CD4-positive, CD25-positive, alpha-beta regulatory T cell (primary cell): ENCODE measurements around the gene PLXND1. TPM values are rescaled to one million over a fixed set of nuclear protein-coding genes. Genes with fewer than 3 reads are reported as not detected.

Experiments used
- ATAC-seq, 2 donors: fragments of 150-1000 bp; cut with Tn5 transposase; one replicate each; pipeline ENCODE4 v1.10.0; 2021; ENCODE audit warnings: low read depth in 2 of 2, moderate number of reproducible peaks in 2 of 2, moderate library complexity in 1 of 2
- DNase-seq, 3 donors: peaks; one replicate each; pipeline versions ENCODE4 v3.0.0 to v3.0.0-alpha.2; 2012 to 2022; ENCODE audit warnings: mixed read lengths in 1 of 3
- H3K27ac ChIP-seq: one replicate; pipeline ENCODE4 v1.7.0; 2013; ENCODE audit warnings: mild to moderate bottlenecking, low read length; ENCODE audit not compliant: insufficient read depth, poor library complexity, severe bottlenecking
- H3K27me3 ChIP-seq: one replicate; pipeline ENCODE4 v1.7.0; 2013; ENCODE audit warnings: low read length; ENCODE audit not compliant: control insufficient read depth, insufficient read depth
- H3K36me3 ChIP-seq: one replicate; pipeline ENCODE4 v1.7.0; 2013; ENCODE audit warnings: mild to moderate bottlenecking, low read length, moderate library complexity; ENCODE audit not compliant: control insufficient read depth, insufficient read depth
- H3K4me1 ChIP-seq: 2 replicates; pipeline ENCODE4 v1.7.0; 2013; ENCODE audit warnings: mild to moderate bottlenecking, low read length; ENCODE audit not compliant: insufficient read depth, control insufficient read depth, poor library complexity, severe bottlenecking
- H3K4me3 ChIP-seq: one replicate; pipeline ENCODE4 v1.7.0; 2013; ENCODE audit warnings: low read depth, mild to moderate bottlenecking, low read length, moderate library complexity
- H3K9me3 ChIP-seq, 2 experiments: 1 replicate in 1 of 2; 2 replicates in 1 of 2; pipeline ENCODE4 v1.7.0; 2013; ENCODE audit warnings: low read length in 2 of 2, mild to moderate bottlenecking in 1 of 2, moderate library complexity in 1 of 2; ENCODE audit not compliant: control insufficient read depth in 2 of 2
- H3K27ac Mint-ChIP-seq, 3 donors: one replicate each; pipeline ENCODE4 v1.8.0; 2020 to 2022; ENCODE audit warnings: mild to moderate bottlenecking in 3 of 3, mixed read lengths in 3 of 3, moderate library complexity in 2 of 3
- H3K27me3 Mint-ChIP-seq: one replicate; pipeline ENCODE4 v1.8.0; 2022; ENCODE audit warnings: mild to moderate bottlenecking, mixed read lengths
- H3K36me3 Mint-ChIP-seq: one replicate; pipeline ENCODE4 v1.8.0; 2020; ENCODE audit warnings: mixed read lengths
- H3K4me1 Mint-ChIP-seq, 4 donors: one replicate each; pipeline ENCODE4 v1.8.0; 2020 to 2022; ENCODE audit warnings: mixed read lengths in 4 of 4, mild to moderate bottlenecking in 1 of 4
- H3K4me3 Mint-ChIP-seq, 4 donors: one replicate each; pipeline ENCODE4 v1.8.0; 2020 to 2022; ENCODE audit warnings: mild to moderate bottlenecking in 4 of 4, mixed read lengths in 4 of 4, moderate library complexity in 3 of 4
- H3K9me3 Mint-ChIP-seq, 7 donors: one replicate each; pipeline ENCODE4 v1.8.0; 2020 to 2022; ENCODE audit warnings: mixed read lengths in 7 of 7, mild to moderate bottlenecking in 3 of 7, moderate library complexity in 2 of 7
- polyA plus RNA-seq, 4 donors: library from polyadenylated mRNA; unstranded; fragments of 300-500 nt; fragmentation: Illumina TruSeq; gene quantifications; one replicate each; pipeline ENCODE4 v1.2.3, GENCODE V29; 2021
- total RNA-seq: library from RNA; stranded (reverse); gene quantifications from one replicate; pipeline ENCODE4 v1.2.3, GENCODE V29; 2022

PLXND1 gene
- total and polyA plus RNA-seq, 5 donors from 2014 or later: 0.48 to 11.3 (median 0.83) TPM; not detected in 1

GRCh38 chr3:129626744-129627349 lies 20.4 kb upstream of the PLXND1 start:
- peaks cover 0 to 18% (median 6%) of the 10 kb centered on the region in 4 donors for H3K4me1 Mint-ChIP-seq

GRCh38 chr3:129625072-129625874 lies 18.8 kb upstream of the PLXND1 start:
- Mint-ChIP-seq H3K4me1 (peaks cover 0 to 18% (median 6%) of the 10 kb centered on the region in 4 donors), H3K27ac (no peak overlapping the region), H3K27me3 (peaks cover 7% of the 10 kb centered on the region), H3K4me3 (peak overlapping the region; percentile 39 to 88 (median 70)), H3K36me3 (no peaks in the 10 kb centered on the region), H3K9me3 (no peaks in the 10 kb centered on the region)
- H3K4me1 ChIP-seq: peaks cover 21% of the 10 kb centered on the region
- H3K36me3 ChIP-seq: no peaks in the 10 kb centered on the region
- no peak for ATAC-seq
- no peaks in the 10 kb centered on the region for H3K9me3 ChIP-seq
- DNase-seq: no peak
- H3K4me3 ChIP-seq: no peak overlapping the region
- H3K27ac ChIP-seq: no peak overlapping the region
- H3K27me3 ChIP-seq: no peaks in the 10 kb centered on the region

More at GRCh38 chr3:129626744-129627349, 20.4 kb upstream of the PLXND1 start:
- no peaks in the 10 kb centered on the region for H3K36me3 ChIP-seq
- DNase-seq: peak; percentile 32 to 77 (median 47)
- H3K9me3 Mint-ChIP-seq: peaks cover 0 to 3% (median 0%) of the 10 kb centered on the region in 7 donors
- peaks cover 7% of the 10 kb centered on the region for H3K27me3 Mint-ChIP-seq
- peaks cover 21% of the 10 kb centered on the region for H3K4me1 ChIP-seq
- peak; percentile 64 to 73 for ATAC-seq
- no peaks in the 10 kb centered on the region for H3K36me3 Mint-ChIP-seq
- H3K27ac Mint-ChIP-seq: peak overlapping the region in 2 of 3 donors; percentile 80 to 87
- no peaks in the 10 kb centered on the region for H3K27me3 ChIP-seq
- H3K9me3 ChIP-seq: no peaks in the 10 kb centered on the region
- peak overlapping the region; percentile 55 for H3K4me3 ChIP-seq
- H3K27ac ChIP-seq: peak overlapping the region; percentile 51
- peak overlapping the region; percentile 88 to 95 (median 90) for H3K4me3 Mint-ChIP-seq

- no peak overlapping the region for H3K27ac ChIP-seq
- peaks cover 21% of the 10 kb centered on the region for H3K4me1 ChIP-seq
- H3K36me3 ChIP-seq: no peaks in the 10 kb centered on the region
- peak overlapping the region in 2 of 4 donors; percentile 10 to 27 for H3K4me3 Mint-ChIP-seq
- H3K36me3 Mint-ChIP-seq: no peaks in the 10 kb centered on the region
- H3K27ac Mint-ChIP-seq: no peak overlapping the region
- peaks cover 0 to 18% (median 6%) of the 10 kb centered on the region in 4 donors for H3K4me1 Mint-ChIP-seq
- no peaks in the 10 kb centered on the region for H3K27me3 ChIP-seq
- H3K27me3 Mint-ChIP-seq: peaks cover 7% of the 10 kb centered on the region
- ATAC-seq (no peak), DNase-seq (no peak)
- no peaks in the 10 kb centered on the region for H3K9me3 ChIP-seq
- H3K4me3 ChIP-seq: no peak overlapping the region
- H3K9me3 Mint-ChIP-seq: no peaks in the 10 kb centered on the region
Observed at GRCh38 chr3:129624347-129625071, 18.0 kb upstream of the PLXND1 start.

- Histone ChIP-seq H3K36me3 (no peaks in the 10 kb centered on the region), H3K9me3 (no peaks in the 10 kb centered on the region), H3K27ac (no peak overlapping the region), H3K4me3 (no peak overlapping the region), H3K27me3 (no peaks in the 10 kb centered on the region), H3K4me1 (peaks cover 21% of the 10 kb centered on the region)
- Mint-ChIP-seq H3K27ac (no peak overlapping the region), H3K9me3 (no peaks in the 10 kb centered on the region), H3K27me3 (peaks cover 9% of the 10 kb centered on the region), H3K4me3 (peak overlapping the region in 1 of 4 donors; percentile 72), H3K36me3 (no peaks in the 10 kb centered on the region), H3K4me1 (peaks cover 0 to 22% (median 6%) of the 10 kb centered on the region in 4 donors)
- DNase-seq: no peak
- ATAC-seq: no peak
Observed at GRCh38 chr3:129623447-129624118, 17.1 kb upstream of the PLXND1 start.

- peak overlapping the region in 1 of 4 donors; percentile 72 for H3K4me3 Mint-ChIP-seq
- Histone ChIP-seq H3K4me3 (no peak overlapping the region), H3K27me3 (no peaks in the 10 kb centered on the region), H3K27ac (no peak overlapping the region), H3K9me3 (no peaks in the 10 kb centered on the region), H3K4me1 (peaks cover 18% of the 10 kb centered on the region), H3K36me3 (no peaks in the 10 kb centered on the region)
- ATAC-seq: no peak
- no peaks in the 10 kb centered on the region for H3K9me3 Mint-ChIP-seq
- H3K27me3 Mint-ChIP-seq: peaks cover 13% of the 10 kb centered on the region
- H3K4me1 Mint-ChIP-seq: peaks cover 0 to 23% (median 3%) of the 10 kb centered on the region in 4 donors
- H3K36me3 Mint-ChIP-seq: no peaks in the 10 kb centered on the region
- DNase-seq: no peak
- peak overlapping the region in 1 of 3 donors; percentile 15 for H3K27ac Mint-ChIP-seq
Observed at GRCh38 chr3:129622933-129623332, 16.5 kb upstream of the PLXND1 start.

- no peak overlapping the region for H3K27ac ChIP-seq
- peaks cover 13% of the 10 kb centered on the region for H3K4me1 ChIP-seq
- no peaks in the 10 kb centered on the region for H3K27me3 ChIP-seq
- no peak for ATAC-seq
- no peak for DNase-seq
- Mint-ChIP-seq H3K27ac (peak overlapping the region in 1 of 3 donors; percentile 15), H3K4me1 (peaks cover 0 to 18% (median 1%) of the 10 kb centered on the region in 4 donors), H3K4me3 (no peak overlapping the region), H3K36me3 (no peaks in the 10 kb centered on the region), H3K27me3 (peaks cover 14% of the 10 kb centered on the region), H3K9me3 (no peaks in the 10 kb centered on the region)
- H3K4me3 ChIP-seq: no peak overlapping the region
- H3K9me3 ChIP-seq: no peaks in the 10 kb centered on the region
- no peaks in the 10 kb centered on the region for H3K36me3 ChIP-seq
Observed at GRCh38 chr3:129622226-129622874, 15.9 kb upstream of the PLXND1 start.
